A549 (cell line): ENCODE measurements around the gene OPCML. TPM values are rescaled to one million over a fixed set of nuclear protein-coding genes. Genes with fewer than 3 reads are reported as not detected.

ENCODE experiments used
- ATAC-seq, 2 experiments: fragments of 200-7000 bp in 1 of 2; fragments of >200 bp in 1 of 2; cut with Nextera tagmentation in 1 of 2; cut with Tn5 transposase in 1 of 2; 3 replicates each; pipeline versions ENCODE4 v1.8.0 to v1.9.1; 2018 to 2020; ENCODE audit warnings: mild to moderate bottlenecking in 1 of 2, moderate library complexity in 1 of 2
- CTCF ChIA-PET: fragments of 300-600 bp; sonication (Branson Sonifier 250); formaldehyde crosslinking; extraction: SDS; loops from one replicate; lab custom pipeline; 2021; ENCODE audit warnings: antibody characterized with exemption, inconsistent platforms; lab: Yijun Ruan, JAX
- POLR2A ChIA-PET: fragments of 350-600 bp; formaldehyde crosslinking; extraction: SDS; loops from one replicate; lab custom pipeline; 2021; ENCODE audit warnings: antibody characterized with exemption, inconsistent platforms; lab: Yijun Ruan, JAX
- DNase-seq, 2 experiments: peaks; one replicate each; pipeline versions ENCODE4 v3.0.0 to v3.0.0-alpha.2; 2011 to 2016; ENCODE audit warnings: low read depth in 1 of 2, low spot score in 1 of 2
- FAIRE-seq: peaks from 2 replicates; lab custom pipeline; 2011; peaks lifted over from hg19 to GRCh38; lab: Jason Lieb, UNC
- H3K27ac ChIP-seq, 2 experiments: fragments of >200 bp; sonication (Bioruptor Twin); formaldehyde crosslinking; 3 replicates each; pipeline ENCODE4 v1.5.1; 2016 to 2017
- H3K4me1 ChIP-seq: fragments of >200 bp; sonication (Bioruptor Twin); formaldehyde crosslinking; 3 replicates; pipeline ENCODE4 v1.6.1; 2016
- H3K4me2 ChIP-seq: fragments of >200 bp; sonication (Bioruptor Twin); formaldehyde crosslinking; 3 replicates; pipeline ENCODE4 v1.6.1; 2016
- H3K4me3 ChIP-seq: fragments of >200 bp; sonication (Bioruptor Twin); formaldehyde crosslinking; 3 replicates; pipeline ENCODE4 v1.5.1; 2016
- H3K9me3 ChIP-seq: fragments of >200 bp; sonication (Bioruptor Twin); formaldehyde crosslinking; 3 replicates; pipeline ENCODE4 v1.6.1; 2016
- BHLHE40 ChIP-seq: IDR thresholded peaks from 2 replicates; pipeline ENCODE4 v1.6.1; 2012; ENCODE audit warnings: low read depth, low read length, inconsistent platforms
- CBX8 ChIP-seq: fragments of 200-600 bp; sonication (generic); IDR thresholded peaks from 2 replicates; pipeline ENCODE4 v1.6.1; 2016
- CHD2 ChIP-seq: fragments of 150-350 bp; IDR thresholded peaks from 2 replicates; pipeline ENCODE4 v1.6.1; 2014; ENCODE audit warnings: low read length; ENCODE audit not compliant: partially characterized antibody
- CHD4 ChIP-seq: fragments of 200-600 bp; sonication (generic); IDR thresholded peaks from 2 replicates; pipeline ENCODE4 v1.6.1; 2016; ENCODE audit warnings: antibody characterized with exemption, mild to moderate bottlenecking, borderline replicate concordance
- CTCF ChIP-seq: fragments of >200 bp; sonication (Bioruptor Twin); formaldehyde crosslinking; IDR thresholded peaks from 3 replicates; pipeline ENCODE4 v1.5.1; 2016
- E2F6 ChIP-seq: IDR thresholded peaks from 2 replicates; pipeline ENCODE4 v1.6.1; 2012; ENCODE audit warnings: low read depth, borderline replicate concordance
- GATA3 ChIP-seq: IDR thresholded peaks from 2 replicates; pipeline ENCODE4 v1.6.1; 2012; ENCODE audit warnings: borderline replicate concordance
- HES2 ChIP-seq: fragments of >200 bp; sonication (Bioruptor Twin); formaldehyde crosslinking; IDR thresholded peaks from 2 replicates; pipeline ENCODE4 v1.6.1; 2016
- HMGXB4 ChIP-seq: fragments of 250-450 bp; sonication (Bioruptor Pico); IDR thresholded peaks from 2 replicates; pipeline ENCODE4 v1.5.0; 2021; ENCODE audit warnings: mild to moderate bottlenecking, moderate library complexity, borderline replicate concordance
- JUNB ChIP-seq: fragments of >200 bp; sonication (Bioruptor Twin); formaldehyde crosslinking; IDR thresholded peaks from 2 replicates; pipeline ENCODE4 v1.6.1; 2016
- KDM1A ChIP-seq: fragments of 200-600 bp; sonication (generic); IDR thresholded peaks from 2 replicates; pipeline ENCODE4 v1.6.1; 2016; ENCODE audit warnings: low read depth, mild to moderate bottlenecking
- NFE2L2 ChIP-seq: fragments of 150-350 bp; conservative IDR thresholded peaks from 2 replicates; pipeline ENCODE4 v1.6.1; 2014; ENCODE audit warnings: low read length
- POLR2A ChIP-seq: IDR thresholded peaks from 2 replicates; pipeline ENCODE4 v1.6.1; 2012; ENCODE audit warnings: mild to moderate bottlenecking, low read length
- POLR2AphosphoS2 ChIP-seq: conservative IDR thresholded peaks from 2 replicates; pipeline ENCODE4 v1.6.1; 2012; ENCODE audit warnings: low read length, improper control_type of control experiment, inconsistent platforms
- RAD21 ChIP-seq, 2 experiments: fragments of >200 bp in 1 of 2; sonication (Bioruptor Twin) in 1 of 2; formaldehyde crosslinking in 1 of 2; IDR thresholded peaks in 1 of 2; conservative IDR thresholded peaks in 1 of 2; 2 replicates in 1 of 2; 3 replicates in 1 of 2; pipeline ENCODE4 v1.6.1; 2012 to 2018; ENCODE audit warnings: inconsistent platforms in 1 of 2
- RARB ChIP-seq: fragments of 250-450 bp; sonication (Bioruptor Pico); IDR thresholded peaks from 2 replicates; pipeline ENCODE4 v1.8.0; 2021; ENCODE audit warnings: mild to moderate bottlenecking, moderate library complexity
- RCOR1 ChIP-seq: fragments of 150-350 bp; IDR thresholded peaks from 2 replicates; pipeline ENCODE4 v1.6.1; 2014; ENCODE audit warnings: antibody characterized with exemption, low read length, low read depth
- REST ChIP-seq: fragments of 200-600 bp; sonication (generic); IDR thresholded peaks from 2 replicates; pipeline ENCODE4 v1.6.1; 2016; ENCODE audit warnings: antibody characterized with exemption, mild to moderate bottlenecking, moderate library complexity
- RFX5 ChIP-seq: fragments of 450-650 bp; IDR thresholded peaks from 2 replicates; pipeline ENCODE4 v1.7.1; 2014; ENCODE audit warnings: antibody characterized with exemption, mild to moderate bottlenecking, moderate library complexity
- RNF2 ChIP-seq: fragments of 200-600 bp; sonication (generic); IDR thresholded peaks from 2 replicates; pipeline ENCODE4 v1.6.1; 2016; ENCODE audit warnings: low read depth, mild to moderate bottlenecking, antibody characterized with exemption, moderate library complexity, borderline replicate concordance
- USF2 ChIP-seq: fragments of 450-650 bp; IDR thresholded peaks from 2 replicates; pipeline ENCODE4 v1.6.1; 2014; ENCODE audit warnings: antibody characterized with exemption
- ZNF302 ChIP-seq: fragments of 250-450 bp; sonication (Bioruptor Pico); IDR thresholded peaks from 2 replicates; pipeline ENCODE4 v1.9.0; 2021; ENCODE audit warnings: inconsistent platforms, mild to moderate bottlenecking, moderate library complexity
- WGBS: methylation state at CpG from one replicate; pipeline ENCODE4 v1.1.6; 2017; ENCODE audit errors: missing lambda C conversion rate; 5-methylcytosine and 5-hydroxymethylcytosine counted together
- polyA plus RNA-seq, 4 experiments: library from polyadenylated mRNA; depleted of rRNA in 3 of 4; stranded (reverse); fragments of >200 nt; fragmentation: RNase III in 1 of 4; extraction: RNeasy Plus Mini Kit Qiagen cat#74134 plus additional on column Dnase treatment in 1 of 4; gene quantifications; 2 replicates in 3 of 4; 3 replicates in 1 of 4; pipeline ENCODE4 v1.2.3, GENCODE V29; 2011 to 2017

Gene OPCML
- polyA plus RNA-seq, 2 of the 4 experiments (the other 2 are of a cell fraction), result not detected

- Histone ChIP-seq H3K4me3 (no peak overlapping the region), H3K4me2 (no peak overlapping the region), H3K9me3 (no peaks in the 10 kb centered on the region), H3K4me1 (no peaks in the 10 kb centered on the region), H3K27ac (no peak overlapping the region)
- ChIA-PET POLR2A (no interaction called here), CTCF (no interaction called here)
- 0% methylated on average over 4 of the region's 5 CpGs for WGBS
- ATAC-seq (no peak), DNase-seq (no peak), FAIRE-seq (no peak)
- TF ChIP-seq GATA3 (no peak), RARB (CRISPR knock-in tag) (no peak), RCOR1 (no peak), CBX8 (no peak), REST (no peak), KDM1A (no peak), HES2 (no peak), NFE2L2 (no peak), RFX5 (no peak), USF2 (no peak)
Observed at GRCh38 chr11:133409799-133410198, 122.5 kb downstream of the OPCML start.

- DNase-seq, result no peak
- no peak for FAIRE-seq
- ChIA-PET POLR2A (no interaction called here), CTCF (no interaction called here)
- ATAC-seq, result no peak
- WGBS, result 16% methylated on average over 9 of the region's 9 CpGs
- no peaks in the 10 kb centered on the region for H3K4me1 ChIP-seq
- H3K9me3 ChIP-seq, result no peaks in the 10 kb centered on the region
- H3K27ac ChIP-seq, result no peak overlapping the region
- no peak overlapping the region for H3K4me3 ChIP-seq
- no peak overlapping the region for H3K4me2 ChIP-seq
- TF ChIP-seq RCOR1, result no peak
- TF ChIP-seq POLR2A, result no peak
- no peak for TF ChIP-seq CHD2
- no peak for TF ChIP-seq CTCF
- no peak for TF ChIP-seq HES2
- TF ChIP-seq RAD21 (conservative IDR thresholded peaks at IDR 0.05 in 1 of 2, IDR thresholded peaks at IDR 0.05 in 1 of 2), result no peak
- no peak for TF ChIP-seq E2F6
- TF ChIP-seq JUNB, result no peak
- no peak for TF ChIP-seq REST
- no peak for TF ChIP-seq CBX8
- TF ChIP-seq HMGXB4 (CRISPR knock-in tag), result no peak
- no peak for TF ChIP-seq CHD4
- no peak for TF ChIP-seq BHLHE40
- TF ChIP-seq ZNF302 (CRISPR knock-in tag), result no peak
- TF ChIP-seq POLR2AphosphoS2, result no peak
- no peak for TF ChIP-seq USF2
- TF ChIP-seq RNF2, result no peak
Observed at GRCh38 chr11:133408936-133409335, 123.4 kb downstream of the OPCML start.
